CD8-positive, alpha-beta memory T cell (primary cell): ENCODE results near the gene CST4. TPM values are rescaled to one million over a fixed set of nuclear protein-coding genes. Genes with fewer than 3 reads are reported as not detected.
"Not testable (repeated sequence)": the region's sequence is repeated elsewhere in the genome, so short reads cannot be mapped to it uniquely, and the experiment has no call there.

Experiments used
- CTCF ChIA-PET: fragments of 350-600 bp; sonication (Branson Sonifier 250); formaldehyde crosslinking; loops from one replicate; lab custom pipeline; 2021; ENCODE audit warnings: antibody characterized with exemption; lab: Charles Lee
- POLR2A ChIA-PET: fragments of 350-600 bp; sonication (Branson Sonifier 250); formaldehyde crosslinking; loops from one replicate; lab custom pipeline; 2021; ENCODE audit warnings: antibody characterized with exemption; lab: Charles Lee
- DNase-seq, 5 donors: peaks; one replicate each; pipeline versions ENCODE4 v3.0.0 to v3.0.0-alpha.2; 2020 to 2022; ENCODE audit warnings: mixed read lengths in 1 of 5
- H3K27ac ChIP-seq: one replicate; pipeline ENCODE4 v1.7.0; 2013; ENCODE audit warnings: low read depth, mild to moderate bottlenecking, low read length, moderate library complexity
- H3K27me3 ChIP-seq: 2 replicates; pipeline ENCODE4 v1.7.0; 2013; ENCODE audit warnings: low read length, mild to moderate bottlenecking; ENCODE audit not compliant: insufficient read depth, poor library complexity, severe bottlenecking
- H3K36me3 ChIP-seq: 2 replicates; pipeline ENCODE4 v1.7.0; 2013; ENCODE audit warnings: mild to moderate bottlenecking, low read length, moderate library complexity; ENCODE audit not compliant: insufficient read depth
- H3K4me1 ChIP-seq: 2 replicates; pipeline ENCODE4 v1.7.0; 2013; ENCODE audit warnings: mild to moderate bottlenecking, low read length, moderate library complexity; ENCODE audit not compliant: insufficient read depth
- H3K4me3 ChIP-seq: 2 replicates; pipeline ENCODE4 v1.7.0; 2013; ENCODE audit warnings: mild to moderate bottlenecking, low read length
- H3K9me3 ChIP-seq: 2 replicates; pipeline ENCODE4 v1.7.0; 2013; ENCODE audit warnings: mild to moderate bottlenecking, low read length
- H3K27ac Mint-ChIP-seq, 8 donors: one replicate each; pipeline ENCODE4 v1.8.0; 2020 to 2021; ENCODE audit warnings: mixed read lengths in 8 of 8, mild to moderate bottlenecking in 6 of 8, inconsistent platforms in 3 of 8, moderate library complexity in 3 of 8
- H3K27me3 Mint-ChIP-seq, 2 donors: one replicate each; pipeline ENCODE4 v1.8.0; 2020 to 2021; ENCODE audit warnings: mixed read lengths in 2 of 2, mild to moderate bottlenecking in 1 of 2, moderate library complexity in 1 of 2
- H3K36me3 Mint-ChIP-seq, 3 donors: one replicate each; pipeline ENCODE4 v1.8.0; 2020 to 2021; ENCODE audit warnings: mixed read lengths in 3 of 3, inconsistent platforms in 1 of 3, mild to moderate bottlenecking in 1 of 3
- H3K4me1 Mint-ChIP-seq, 3 donors: one replicate each; pipeline ENCODE4 v1.8.0; 2020 to 2021; ENCODE audit warnings: mixed read lengths in 3 of 3, inconsistent platforms in 1 of 3, mild to moderate bottlenecking in 1 of 3
- H3K4me3 Mint-ChIP-seq, 7 donors: one replicate each; pipeline ENCODE4 v1.8.0; 2020 to 2021; ENCODE audit warnings: mixed read lengths in 7 of 7, mild to moderate bottlenecking in 6 of 7, moderate library complexity in 4 of 7, inconsistent platforms in 2 of 7
- H3K9me3 Mint-ChIP-seq, 5 donors: one replicate each; pipeline ENCODE4 v1.8.0; 2020 to 2022; ENCODE audit warnings: mixed read lengths in 5 of 5, mild to moderate bottlenecking in 3 of 5, moderate library complexity in 2 of 5, inconsistent platforms in 1 of 5
- polyA plus RNA-seq: library from polyadenylated mRNA; unstranded; fragments of 300-500 nt; fragmentation: Illumina TruSeq; gene quantifications from one replicate; pipeline ENCODE4 v1.2.3, GENCODE V29; 2021
- total RNA-seq, 2 experiments: library from RNA; stranded (reverse); gene quantifications; one replicate each; pipeline ENCODE4 v1.2.3, GENCODE V29; 2021

Gene CST4, protein sequence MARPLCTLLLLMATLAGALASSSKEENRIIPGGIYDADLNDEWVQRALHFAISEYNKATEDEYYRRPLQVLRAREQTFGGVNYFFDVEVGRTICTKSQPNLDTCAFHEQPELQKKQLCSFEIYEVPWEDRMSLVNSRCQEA
- total RNA-seq: not detected
- not detected for polyA plus RNA-seq

- POLR2A ChIA-PET, H3K36me3 Mint-ChIP-seq, H3K27me3 ChIP-seq, H3K9me3 ChIP-seq, H3K36me3 ChIP-seq, H3K27ac ChIP-seq, H3K4me3 ChIP-seq, H3K27ac Mint-ChIP-seq, DNase-seq, H3K4me1 Mint-ChIP-seq, H3K4me1 ChIP-seq, CTCF ChIA-PET, H3K4me3 Mint-ChIP-seq, H3K9me3 Mint-ChIP-seq: not testable (repeated sequence)
- peaks cover 10 to 18% of the 10 kb centered on the region in 2 donors for H3K27me3 Mint-ChIP-seq
These were observed at the start of gene CST4 for GRCh38 chr20:23688684-23689398. Gene CST4, minus strand, starts transcription at chr20:23689038. Its CDS starts 69 bp downstream, at chr20:23688969.

DNA sequence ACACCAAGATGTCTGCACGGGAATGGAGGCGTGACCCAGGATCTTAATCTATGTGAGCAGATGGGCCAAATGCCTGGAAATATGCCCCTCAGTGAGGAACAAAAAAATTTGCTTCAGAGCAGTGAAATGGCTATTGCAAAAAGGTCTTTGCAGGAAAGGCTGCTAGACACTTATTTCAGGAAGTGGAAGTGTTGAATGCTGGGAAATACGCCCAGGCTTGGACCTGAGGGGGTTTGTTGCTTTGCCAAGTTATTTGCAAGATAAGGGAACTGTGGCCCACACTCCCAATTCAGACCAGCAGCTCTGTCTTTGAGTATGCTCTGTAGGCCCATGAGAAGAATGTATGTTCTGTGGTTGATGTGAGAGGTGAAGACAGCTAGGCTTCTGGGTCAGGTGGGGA, 46.6 kb upstream of the CST4 start:
- H3K4me3 ChIP-seq, H3K36me3 ChIP-seq, H3K27ac ChIP-seq, POLR2A ChIA-PET, CTCF ChIA-PET, H3K4me1 ChIP-seq, H3K9me3 Mint-ChIP-seq, DNase-seq, H3K4me1 Mint-ChIP-seq, H3K36me3 Mint-ChIP-seq, H3K27ac Mint-ChIP-seq, H3K4me3 Mint-ChIP-seq, H3K9me3 ChIP-seq, H3K27me3 ChIP-seq: not testable (repeated sequence)
- peaks cover 7 to 24% of the 10 kb centered on the region in 2 donors for H3K27me3 Mint-ChIP-seq

DNA sequence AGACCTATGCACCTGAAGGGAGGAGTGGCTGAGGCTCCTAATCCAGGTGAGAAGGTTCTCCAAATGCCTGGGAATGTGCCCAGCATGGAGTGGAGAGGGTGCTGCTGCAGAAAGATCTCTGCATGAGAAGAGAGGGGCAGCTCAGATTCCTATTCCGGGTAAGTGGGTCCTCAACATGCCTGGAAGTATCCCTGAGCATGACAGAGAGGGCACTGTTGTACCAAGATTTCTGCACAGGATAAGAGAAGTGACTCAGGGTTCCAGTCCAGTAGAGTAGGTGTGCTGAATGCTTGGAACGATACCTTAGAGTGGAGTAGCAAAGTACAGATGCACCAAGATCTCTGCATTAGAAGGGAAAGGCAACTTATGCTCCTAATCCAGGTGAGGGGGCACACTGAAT, 46.1 kb upstream of the CST4 start:
- H3K36me3 Mint-ChIP-seq, H3K4me1 ChIP-seq, H3K27ac ChIP-seq, H3K27me3 ChIP-seq, DNase-seq, H3K9me3 ChIP-seq, H3K4me3 ChIP-seq, CTCF ChIA-PET, H3K4me1 Mint-ChIP-seq, H3K9me3 Mint-ChIP-seq, H3K4me3 Mint-ChIP-seq, POLR2A ChIA-PET, H3K36me3 ChIP-seq, H3K27ac Mint-ChIP-seq: not testable (repeated sequence)
- peaks cover 11 to 24% of the 10 kb centered on the region in 2 donors for H3K27me3 Mint-ChIP-seq

DNA sequence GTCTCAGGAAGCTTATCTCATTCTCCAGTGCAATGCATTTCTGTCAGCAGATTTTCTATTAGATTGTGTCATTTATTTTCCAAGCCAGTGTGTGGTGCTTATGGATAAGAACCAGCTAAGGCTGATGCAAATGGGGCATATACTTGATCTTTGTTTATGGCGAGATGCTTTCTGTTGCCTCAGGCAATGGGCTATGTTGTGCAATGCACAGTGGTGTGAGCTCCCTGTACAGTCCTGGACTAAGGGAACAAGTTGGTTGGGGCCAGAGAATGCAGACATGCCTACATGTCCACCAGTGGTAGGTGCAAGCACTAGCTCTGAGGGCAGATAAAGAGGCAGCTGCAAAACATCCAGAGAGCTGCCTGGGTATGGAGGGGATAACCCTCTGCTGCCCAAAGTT, 45.6 kb upstream of the CST4 start:
- H3K27me3 Mint-ChIP-seq: peaks cover 12 to 24% of the 10 kb centered on the region in 2 donors
- POLR2A ChIA-PET: not testable (repeated sequence)

GRCh38 chr20:23727016-23727415, 38.2 kb upstream of the CST4 start:
- Mint-ChIP-seq H3K27me3 (peaks cover 12% of the 10 kb centered on the region in 2 donors), H3K27ac (no peak overlapping the region), H3K9me3 (no peaks in the 10 kb centered on the region), H3K4me1 (no peaks in the 10 kb centered on the region), H3K4me3 (no peak overlapping the region), H3K36me3 (no peaks in the 10 kb centered on the region)
- Histone ChIP-seq H3K36me3 (no peaks in the 10 kb centered on the region), H3K27me3 (no peaks in the 10 kb centered on the region), H3K4me3 (no peak overlapping the region), H3K27ac (no peak overlapping the region), H3K9me3 (no peaks in the 10 kb centered on the region), H3K4me1 (no peaks in the 10 kb centered on the region)
- CTCF ChIA-PET: no interaction called here
- no peak for DNase-seq
- POLR2A ChIA-PET: no interaction called here

More for the DNA sequence above, 45.6 kb upstream of the CST4 start:
- H3K27ac ChIP-seq, H3K36me3 ChIP-seq, H3K4me3 ChIP-seq, H3K9me3 Mint-ChIP-seq, H3K27me3 ChIP-seq, H3K4me3 Mint-ChIP-seq, H3K36me3 Mint-ChIP-seq, H3K27ac Mint-ChIP-seq, DNase-seq, H3K4me1 ChIP-seq, H3K4me1 Mint-ChIP-seq, H3K9me3 ChIP-seq, CTCF ChIA-PET: not testable (repeated sequence)

- ChIA-PET CTCF (no interaction called here), POLR2A (no interaction called here)
- H3K27me3 Mint-ChIP-seq: peaks cover 10 to 12% of the 10 kb centered on the region in 2 donors
- H3K27me3 ChIP-seq: no peaks in the 10 kb centered on the region
- H3K4me3 Mint-ChIP-seq: no peak overlapping the region
- H3K27ac Mint-ChIP-seq: no peak overlapping the region
- H3K36me3 Mint-ChIP-seq: no peaks in the 10 kb centered on the region
- no peak overlapping the region for H3K27ac ChIP-seq
- no peaks in the 10 kb centered on the region for H3K4me1 Mint-ChIP-seq
- H3K36me3 ChIP-seq: no peaks in the 10 kb centered on the region
- H3K9me3 Mint-ChIP-seq: no peaks in the 10 kb centered on the region
- no peak overlapping the region for H3K4me3 ChIP-seq
- H3K4me1 ChIP-seq: no peaks in the 10 kb centered on the region
- no peak for DNase-seq
- H3K9me3 ChIP-seq: no peaks in the 10 kb centered on the region
These were observed 36.3 kb upstream of the CST4 start for GRCh38 chr20:23725102-23725501.

DNA sequence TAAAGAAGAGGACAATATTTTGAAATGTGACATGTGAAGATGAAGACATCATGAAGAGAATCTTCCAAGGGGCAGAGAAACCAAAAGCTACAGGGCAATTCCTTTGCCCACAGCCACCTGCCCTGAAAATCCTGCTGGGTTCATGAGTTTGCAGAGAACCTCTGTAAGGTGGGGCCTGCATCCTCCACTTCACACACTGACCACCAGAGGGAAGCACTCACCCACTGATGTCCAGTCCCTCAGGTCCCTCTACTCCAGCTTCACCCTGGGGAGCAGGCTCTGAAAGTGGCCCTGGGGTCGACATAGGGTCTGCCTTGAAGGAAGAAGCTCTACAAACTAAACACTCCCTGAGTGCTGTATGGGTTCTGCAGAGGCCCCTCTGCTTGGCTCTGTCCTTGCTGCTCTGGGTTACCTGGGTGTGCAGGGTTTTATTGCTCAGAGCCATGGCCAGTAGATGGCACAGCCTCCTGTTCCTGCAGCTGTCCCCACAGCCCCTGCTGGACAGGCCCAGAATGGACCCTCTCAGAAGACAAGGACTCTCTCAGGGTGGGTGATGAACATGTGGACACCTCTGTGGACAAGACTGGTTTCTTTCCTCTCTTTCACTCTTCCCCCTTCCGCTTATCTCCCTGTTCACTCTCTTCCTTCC, 34.9 kb upstream of the CST4 start:
- H3K27ac Mint-ChIP-seq, H3K4me3 Mint-ChIP-seq, H3K36me3 Mint-ChIP-seq, H3K4me3 ChIP-seq, H3K27me3 ChIP-seq, H3K9me3 ChIP-seq, H3K9me3 Mint-ChIP-seq, H3K36me3 ChIP-seq, POLR2A ChIA-PET, H3K27ac ChIP-seq, H3K4me1 Mint-ChIP-seq, DNase-seq, H3K4me1 ChIP-seq: not testable (repeated sequence)
- CTCF ChIA-PET: interaction anchor here (1.3 kb wide), 1 partner anchor 42 kb away, joined by 3 read pairs; no protein-coding TSS in a partner anchor
- peaks cover 7 to 12% of the 10 kb centered on the region in 2 donors for H3K27me3 Mint-ChIP-seq

DNA sequence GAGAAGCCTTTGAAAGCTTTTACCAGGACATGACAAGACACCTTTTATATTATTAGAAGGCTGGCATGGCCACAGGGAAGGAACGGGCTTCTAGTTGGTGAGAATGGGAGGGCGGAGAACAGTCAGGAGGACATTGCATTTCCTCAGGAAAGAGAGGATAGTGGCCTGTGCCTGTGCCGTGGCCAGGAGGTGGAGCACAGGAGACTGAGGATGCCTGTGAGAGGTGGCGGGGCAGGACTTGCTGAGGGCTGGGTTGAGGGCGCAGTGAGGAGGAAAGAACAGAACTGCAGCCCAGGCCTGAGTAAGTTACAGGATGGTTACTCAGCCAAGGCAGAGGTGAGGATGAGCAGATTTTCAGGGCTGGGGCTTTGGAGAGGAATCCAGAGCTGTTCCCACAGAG, 34.0 kb upstream of the CST4 start:
- H3K27ac ChIP-seq, H3K9me3 ChIP-seq, H3K4me3 ChIP-seq, H3K4me1 Mint-ChIP-seq, H3K27me3 ChIP-seq, H3K4me1 ChIP-seq, H3K36me3 Mint-ChIP-seq, POLR2A ChIA-PET, H3K4me3 Mint-ChIP-seq, H3K27ac Mint-ChIP-seq, CTCF ChIA-PET, H3K9me3 Mint-ChIP-seq, DNase-seq, H3K36me3 ChIP-seq: not testable (repeated sequence)
- H3K27me3 Mint-ChIP-seq: peaks cover 6 to 12% of the 10 kb centered on the region in 2 donors
